Kasumi-1 (cell line): ENCODE results near the gene DDX24.
A peak's percentile ranks its signal among the peaks of the same experiment; 100 is the strongest.

Source experiments
- DNase-seq, 2 experiments: peaks; one replicate each; lab custom pipeline; 2025; lab: John Stamatoyannopoulos, UW

The DDX24 gene

DNA sequence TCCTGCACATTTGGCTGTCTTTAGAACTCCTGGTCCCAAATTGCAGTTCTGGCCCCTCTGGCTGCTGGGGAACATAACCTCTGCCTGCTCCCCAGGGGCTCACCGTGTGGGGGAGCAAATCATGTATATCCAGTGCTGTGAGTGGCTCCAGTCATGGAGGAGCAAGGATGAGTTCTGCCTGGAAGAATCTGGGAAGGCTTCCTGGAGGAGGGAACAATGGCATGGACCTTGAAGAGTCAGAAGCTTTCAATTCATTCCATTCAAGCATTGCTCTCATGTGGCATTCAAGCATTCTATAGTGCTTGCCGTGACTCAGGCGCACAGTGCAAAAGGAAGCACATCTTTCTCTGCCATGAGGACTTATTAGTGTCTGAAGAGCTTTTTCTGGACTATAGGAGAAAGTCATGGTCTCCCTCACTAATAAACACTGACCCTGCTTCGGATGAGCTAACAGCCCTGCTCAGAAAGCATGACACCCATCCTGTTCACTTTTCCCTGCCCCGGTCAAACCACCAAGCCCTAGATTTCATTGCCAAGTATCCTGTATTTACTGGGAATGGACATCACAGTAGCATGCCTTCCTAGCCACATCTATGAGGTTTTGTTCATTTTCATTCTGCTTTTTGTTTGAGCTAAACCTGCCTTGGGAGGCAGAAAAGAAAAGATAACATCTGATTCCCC is 33.0 kb upstream of the DDX24 start:
- DNase-seq = no peak

DNA sequence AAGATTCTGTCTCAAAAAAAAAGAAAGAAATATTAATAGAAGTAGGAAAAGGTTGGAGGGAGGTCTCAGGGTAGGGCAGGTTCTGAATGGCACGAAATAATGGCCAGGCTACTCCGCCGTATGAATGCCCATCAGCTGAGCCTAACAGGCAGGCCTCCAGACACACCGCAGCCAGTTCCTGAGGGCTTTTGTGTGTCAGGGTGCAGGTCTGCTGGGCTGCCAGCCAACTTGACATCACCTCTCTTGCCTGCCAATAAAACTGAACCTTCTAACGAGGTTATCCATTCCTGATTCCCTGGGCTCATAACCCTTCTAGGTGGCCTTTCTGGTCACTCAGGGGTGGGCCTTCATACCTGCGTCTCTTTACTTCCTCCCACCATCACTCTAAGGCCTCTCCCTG is 32.5 kb upstream of the DDX24 start:
- DNase-seq = no peak

DNA sequence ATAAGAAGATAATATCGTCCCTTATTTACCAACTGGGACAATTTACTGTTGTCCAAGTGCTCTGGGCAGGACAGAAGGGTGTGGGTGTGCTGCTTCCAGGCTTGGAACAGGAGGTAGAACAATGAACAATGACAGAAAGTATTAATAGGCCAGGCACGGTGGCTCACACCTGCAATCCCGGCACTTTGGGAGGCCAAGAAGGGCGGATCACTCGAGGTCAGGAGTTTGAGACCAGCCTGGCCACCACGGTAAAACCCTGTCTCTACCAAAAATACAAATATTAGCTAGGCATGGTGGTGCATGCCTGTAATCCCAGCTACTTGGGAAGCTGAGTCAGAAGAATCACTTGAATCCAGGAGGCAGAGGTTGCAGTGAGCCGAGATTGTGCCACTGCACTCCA is 32.1 kb upstream of the DDX24 start:
- no peak for DNase-seq

DNA sequence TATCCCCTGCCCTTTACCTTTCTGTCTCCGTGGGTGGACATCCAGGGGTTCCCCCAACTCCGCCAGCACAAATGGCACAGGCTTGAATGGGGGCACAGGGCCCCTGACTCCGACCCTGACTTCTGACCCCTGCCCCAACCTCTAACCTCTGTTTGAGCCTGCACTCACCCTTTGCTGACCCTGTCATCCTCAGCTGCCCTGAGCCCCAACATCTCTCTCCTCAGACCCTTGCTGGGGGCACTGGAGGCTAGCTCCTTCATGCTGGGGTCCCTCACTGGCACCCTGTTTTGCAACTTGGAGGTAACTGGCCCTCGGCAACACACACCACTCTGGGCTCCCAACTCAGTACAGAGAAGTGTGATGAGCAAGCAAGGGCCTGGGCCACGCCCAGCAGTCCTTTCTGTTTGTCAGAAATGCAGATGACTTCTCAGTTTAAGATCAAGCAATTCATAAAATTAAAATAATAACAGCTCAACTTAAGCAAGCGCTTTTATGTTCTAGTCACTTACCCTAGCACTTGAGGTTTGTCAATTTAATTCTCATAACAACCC is 31.6 kb upstream of the DDX24 start:
- DNase-seq = no peak

DNA sequence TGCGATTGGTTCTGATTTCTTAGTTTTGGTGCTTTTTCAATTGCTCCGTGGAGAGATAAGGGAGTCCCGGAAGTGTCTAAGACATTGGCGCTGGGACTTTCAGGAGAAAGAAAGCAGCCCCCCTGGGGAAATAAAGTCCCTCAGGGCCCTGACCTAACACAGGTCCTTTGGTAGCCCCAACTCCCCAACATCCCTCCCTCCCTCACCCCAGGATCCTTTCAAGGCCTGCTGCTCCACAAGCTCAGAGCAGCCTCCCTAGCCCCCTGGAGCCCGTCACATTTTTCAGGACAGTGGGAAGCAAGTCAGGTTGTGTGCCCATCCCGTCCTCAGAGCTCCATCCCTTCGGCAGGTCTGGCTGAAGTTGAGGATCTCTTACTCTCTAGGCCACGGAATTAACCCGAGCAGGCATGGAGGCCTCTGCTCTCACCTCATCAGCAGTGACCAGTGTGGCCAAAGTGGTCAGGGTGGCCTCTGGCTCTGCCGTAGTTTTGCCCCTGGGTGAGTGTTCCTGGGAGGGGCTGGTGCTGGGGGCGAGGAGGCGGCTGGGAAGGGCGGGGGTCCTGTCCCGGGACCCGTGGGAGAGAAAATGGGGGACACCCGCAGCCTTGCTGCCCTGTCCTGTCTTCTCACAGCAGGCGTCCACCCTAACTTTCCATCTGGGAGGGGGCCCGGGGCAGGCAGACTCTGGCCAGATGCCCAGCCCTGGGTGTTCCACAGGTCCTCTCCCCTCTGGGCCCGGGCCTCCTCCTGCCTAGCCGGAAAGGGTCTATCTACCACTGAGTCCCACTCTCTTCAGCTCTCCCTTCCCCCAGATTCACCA is 30.5 kb upstream of the DDX24 start:
- DNase-seq = no peak

DNA sequence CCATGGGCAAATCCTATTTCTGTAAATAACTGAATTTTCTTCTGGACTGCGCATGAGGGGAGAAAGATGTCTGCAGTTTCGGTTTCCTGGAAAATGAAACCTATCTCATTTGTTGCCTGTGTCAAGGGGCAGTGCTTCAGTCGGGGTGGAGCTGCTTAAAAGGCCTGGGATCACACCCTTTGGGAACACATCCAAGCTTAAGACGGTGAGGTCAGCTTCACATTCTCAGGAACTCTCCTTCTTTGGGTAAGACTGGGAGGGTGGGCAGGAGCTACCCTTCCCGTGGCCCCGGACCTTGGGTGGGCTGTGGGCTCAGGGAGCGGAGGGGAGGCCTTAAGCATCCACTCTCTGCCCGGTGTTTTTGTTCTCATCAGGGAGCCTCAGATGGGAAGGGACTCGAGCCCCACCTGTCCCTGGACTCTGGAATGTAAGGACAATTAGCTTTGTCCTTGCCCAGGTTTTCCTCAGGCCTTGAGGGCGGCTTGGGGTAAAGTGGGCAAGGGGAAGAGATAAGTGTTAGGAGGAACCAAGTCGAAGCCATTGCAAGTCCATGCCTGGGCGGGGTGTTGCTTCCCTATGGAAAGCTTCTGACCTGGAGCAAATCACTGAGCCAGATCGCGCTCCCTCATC is 29.7 kb upstream of the DDX24 start, which contains the start of gene IFI27:
Gene IFI27 (plus strand): TSS at position 185 of the 630 bp plus-strand sequence.
- no peak for DNase-seq

DNA sequence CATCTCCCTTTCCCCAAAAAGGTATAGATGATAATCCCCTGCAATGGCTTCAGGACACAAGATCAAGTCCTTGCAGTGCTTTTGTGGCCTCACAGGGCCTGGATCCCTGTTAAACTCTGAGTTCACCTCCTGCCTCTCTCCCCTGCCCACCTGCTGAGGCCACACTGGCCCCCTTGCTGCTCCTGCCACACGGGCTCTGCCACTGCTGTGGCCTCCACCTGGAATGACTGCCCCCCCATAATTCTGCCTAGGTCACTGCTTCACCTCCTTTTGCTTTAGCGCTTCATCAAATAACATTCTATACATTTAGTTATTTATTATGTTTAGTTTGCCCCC is 28.9 kb upstream of the DDX24 start:
- DNase-seq = no peak

DNA sequence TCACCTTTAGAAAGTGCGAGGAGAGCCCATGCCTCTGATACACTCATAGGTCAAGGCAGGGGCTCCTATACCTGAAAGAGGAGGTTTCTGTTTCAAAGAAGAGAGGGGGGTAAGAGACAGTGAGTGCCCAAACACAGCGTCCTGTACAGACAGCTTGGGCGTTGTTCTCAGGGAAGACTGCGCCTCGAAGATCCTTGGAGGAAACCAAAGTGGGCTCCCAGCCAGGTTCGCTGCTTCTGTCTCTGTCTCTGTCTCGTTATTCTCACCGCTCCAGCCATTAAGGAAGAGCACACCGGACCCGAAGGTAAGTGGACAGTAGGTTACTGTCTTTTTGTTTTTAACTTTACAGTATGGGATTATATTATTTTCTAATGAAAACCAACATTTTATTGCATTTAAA is 23.7 kb upstream of the DDX24 start:
- DNase-seq = no peak

DNA sequence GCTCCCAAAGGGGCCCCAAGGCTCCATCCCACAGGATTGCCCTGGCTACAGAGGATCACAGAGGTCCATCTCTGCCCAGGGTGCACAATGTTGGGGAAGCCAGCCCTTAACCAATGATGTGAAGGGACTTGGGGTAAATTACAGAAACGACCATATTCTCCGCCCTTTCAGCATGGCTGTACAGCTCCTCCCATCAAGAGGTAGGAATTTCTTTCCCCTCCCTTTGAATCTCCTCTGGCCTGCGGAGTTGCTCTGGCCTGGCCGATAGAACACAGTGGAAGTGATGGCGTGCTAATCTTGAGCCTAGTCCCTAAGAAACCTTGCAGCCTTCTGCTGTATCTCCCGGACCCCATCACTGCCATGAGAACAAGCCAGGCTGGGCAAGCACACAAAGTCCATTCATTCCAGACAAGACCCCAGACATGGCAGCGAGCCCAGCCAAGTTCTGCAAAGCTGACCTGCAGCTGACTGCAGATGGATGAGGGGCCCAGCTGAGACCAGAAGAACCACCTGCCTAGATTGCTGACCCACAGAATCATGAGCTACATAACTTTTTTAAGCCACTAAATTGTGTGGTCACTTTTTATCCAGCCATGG is 22.6 kb upstream of the DDX24 start:
- DNase-seq = no peak

DNA sequence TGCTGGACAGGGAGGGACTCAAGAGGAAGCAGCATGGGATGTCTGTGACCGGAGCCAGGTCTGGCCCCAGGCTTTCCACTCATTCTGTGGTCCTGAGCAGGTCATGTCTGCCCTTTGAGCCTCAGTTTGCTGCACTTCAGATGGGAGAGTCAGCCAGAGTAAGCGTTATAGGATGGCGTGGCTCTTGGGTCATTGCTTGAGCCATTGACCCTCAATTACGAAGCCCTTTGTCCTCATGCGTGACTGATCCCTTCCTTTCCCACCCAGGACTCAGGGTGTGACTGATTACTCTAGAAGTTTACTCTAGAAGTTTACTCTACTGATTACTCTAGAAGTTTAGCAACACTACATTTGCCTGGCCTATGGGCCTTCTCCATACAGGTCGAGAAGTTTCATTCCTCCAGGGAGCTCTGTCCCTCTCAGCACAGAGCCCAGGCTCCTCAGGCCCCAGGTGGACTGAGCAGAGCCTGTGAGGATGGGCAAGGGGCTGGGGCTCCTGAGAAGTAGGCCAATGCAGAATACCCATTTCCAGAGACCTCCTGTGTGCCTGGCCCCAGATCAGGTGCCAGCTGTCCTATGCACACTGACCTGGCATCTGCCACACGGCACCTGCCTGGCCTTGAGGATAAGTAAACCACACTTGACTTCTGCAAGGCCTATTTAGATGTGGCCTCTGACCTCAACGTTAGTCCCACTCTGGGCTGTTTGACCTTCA is 21.9 kb upstream of the DDX24 start:
- DNase-seq = no peak

DNA sequence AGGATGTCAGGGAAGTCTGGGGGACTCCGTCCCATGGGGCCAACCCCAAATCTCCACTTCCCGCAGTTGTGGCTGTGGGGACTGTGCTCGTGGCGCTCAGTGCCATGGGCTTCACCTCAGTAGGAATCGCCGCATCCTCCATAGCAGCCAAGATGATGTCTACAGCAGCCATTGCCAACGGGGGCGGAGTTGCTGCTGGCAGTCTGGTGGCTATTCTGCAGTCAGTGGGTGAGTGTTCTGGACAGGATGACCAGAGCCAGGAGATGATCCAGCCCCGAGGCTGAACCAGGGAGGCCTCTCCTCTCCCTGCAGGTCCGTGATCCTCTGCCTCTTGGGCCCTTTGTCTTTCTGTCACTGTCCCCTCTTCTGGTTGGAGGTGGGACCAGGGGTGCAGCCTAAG is 20.7 kb upstream of the DDX24 start:
- DNase-seq = no peak

DNA sequence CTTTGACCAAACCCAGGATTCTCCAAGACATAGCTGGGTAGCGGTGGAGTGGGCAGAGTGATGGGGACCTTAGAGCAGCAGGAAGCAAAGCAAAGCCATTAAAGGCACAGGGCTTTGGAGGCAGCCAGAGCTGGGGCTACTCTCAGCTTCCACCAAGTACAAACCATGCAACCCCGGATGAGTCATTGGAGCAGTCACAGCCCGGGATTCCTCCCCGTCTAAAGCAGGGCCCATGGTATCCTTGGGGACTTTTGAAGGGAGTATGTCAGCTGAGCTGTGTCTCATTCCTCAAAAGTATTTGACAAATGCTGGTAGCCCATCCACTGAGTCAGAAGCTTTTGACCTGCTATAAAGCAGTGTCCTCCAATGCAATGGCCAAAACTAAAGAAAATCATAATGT is 19.8 kb upstream of the DDX24 start:
- no peak for DNase-seq

DNA sequence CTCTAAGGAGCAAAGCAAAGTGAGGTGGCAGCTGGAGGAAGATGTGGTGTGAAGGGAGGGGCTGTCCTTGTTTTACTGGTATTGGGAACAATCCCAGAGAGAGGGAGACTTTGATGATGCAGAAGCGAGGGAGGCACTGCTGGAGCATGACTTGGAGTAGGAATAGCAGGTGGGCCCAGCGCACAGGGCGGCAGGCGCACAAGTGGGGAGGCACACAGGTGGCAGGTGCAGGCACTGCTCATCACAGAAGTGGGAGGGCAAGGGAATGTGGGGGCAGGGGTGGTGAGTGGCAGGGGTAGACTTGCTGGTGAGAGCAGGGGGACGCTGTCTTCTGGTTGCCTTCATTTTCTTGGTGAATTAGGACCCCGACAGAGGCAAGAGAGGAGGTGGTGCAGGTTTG is 18.0 kb upstream of the DDX24 start:
- DNase-seq = no peak

DNA sequence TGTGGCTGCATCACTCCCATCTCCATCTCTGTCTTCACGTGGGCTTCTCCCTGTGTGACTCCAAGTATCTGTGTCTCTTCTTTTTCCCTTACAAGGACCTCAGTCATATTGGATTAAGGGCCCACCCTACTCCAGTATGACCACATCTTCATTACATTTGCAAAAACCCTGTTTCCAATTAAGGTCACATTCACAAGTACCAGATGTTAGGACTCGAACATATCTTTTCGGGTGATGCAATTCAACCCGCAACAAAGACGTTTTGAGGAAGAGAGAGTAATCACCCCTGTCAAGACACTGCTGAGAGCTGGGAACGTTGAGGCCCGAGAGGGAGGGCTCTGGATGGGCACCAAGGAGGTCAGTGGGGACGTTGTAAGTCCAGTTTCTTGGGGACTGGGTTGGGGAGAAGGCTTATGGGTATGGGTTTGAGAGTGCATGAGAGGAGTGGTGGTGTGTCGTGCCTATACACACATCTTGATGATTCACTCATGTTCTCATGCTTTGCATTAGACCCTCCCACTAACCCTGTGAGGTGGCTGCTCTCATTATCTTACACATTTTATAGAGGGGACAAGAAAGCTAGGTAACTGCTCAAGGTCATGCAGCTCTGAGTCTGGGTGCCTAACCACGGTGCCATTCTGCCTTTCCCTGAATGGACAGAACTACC is 17.5 kb upstream of the DDX24 start:
- no peak for DNase-seq

DNA sequence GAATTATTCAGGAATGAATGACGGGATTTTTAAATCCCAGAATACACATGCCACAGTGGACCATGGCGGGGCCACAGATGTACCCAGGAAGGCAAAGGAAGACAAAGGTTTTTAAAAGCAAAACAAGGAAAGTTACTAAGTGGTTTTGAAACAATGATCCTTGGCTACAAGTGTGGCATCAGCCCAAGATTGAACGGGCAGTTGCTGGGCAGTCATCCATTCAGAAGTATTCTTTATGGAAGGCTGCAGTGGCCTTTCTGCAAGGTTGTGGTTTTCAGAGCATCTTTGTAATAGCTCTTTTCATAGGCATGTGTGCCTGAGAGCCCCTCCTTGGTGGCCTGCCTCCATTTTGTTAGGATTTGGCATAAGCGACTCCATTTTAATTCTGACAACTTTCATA is 16.1 kb upstream of the DDX24 start:
- no peak for DNase-seq

DNA sequence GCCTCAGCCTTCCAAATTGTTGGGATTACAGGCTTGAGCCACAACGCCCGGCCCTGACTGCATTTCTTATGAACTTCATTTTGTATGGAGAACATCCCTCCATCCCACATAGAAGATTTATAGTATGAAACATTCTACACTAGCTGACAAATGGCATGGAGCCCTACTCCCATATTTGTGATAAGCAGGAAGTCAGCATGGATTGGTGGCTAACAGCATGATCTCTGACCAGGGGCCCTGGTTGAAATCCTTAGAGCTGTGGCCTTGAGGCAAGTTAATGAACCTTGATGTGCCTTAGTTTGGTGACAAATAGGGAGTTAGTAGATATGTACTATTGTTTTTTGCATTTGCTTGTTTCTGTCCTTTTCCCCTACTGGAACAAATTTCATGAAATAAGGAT is 12.4 kb upstream of the DDX24 start:
- DNase-seq = no peak

DNA sequence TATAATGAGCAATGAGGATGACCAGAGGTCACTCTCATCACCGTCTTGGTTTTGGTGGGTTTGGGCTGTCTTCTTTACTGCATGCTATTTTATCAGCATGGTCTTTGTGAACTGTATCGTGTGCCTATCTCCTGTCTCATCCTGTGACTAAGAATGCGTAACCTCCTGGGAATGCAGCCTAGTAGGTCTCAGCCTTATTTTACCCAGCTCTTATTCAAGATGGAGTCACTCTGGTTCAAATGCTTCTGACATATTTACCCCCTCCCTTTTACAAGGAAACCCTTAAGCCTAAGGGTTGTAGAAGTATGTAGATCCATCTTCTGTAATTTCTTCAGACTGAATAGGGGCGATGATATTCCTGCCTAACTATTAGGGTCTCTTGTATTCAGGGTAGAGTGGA is 8.5 kb upstream of the DDX24 start:
- DNase-seq = no peak

DNA sequence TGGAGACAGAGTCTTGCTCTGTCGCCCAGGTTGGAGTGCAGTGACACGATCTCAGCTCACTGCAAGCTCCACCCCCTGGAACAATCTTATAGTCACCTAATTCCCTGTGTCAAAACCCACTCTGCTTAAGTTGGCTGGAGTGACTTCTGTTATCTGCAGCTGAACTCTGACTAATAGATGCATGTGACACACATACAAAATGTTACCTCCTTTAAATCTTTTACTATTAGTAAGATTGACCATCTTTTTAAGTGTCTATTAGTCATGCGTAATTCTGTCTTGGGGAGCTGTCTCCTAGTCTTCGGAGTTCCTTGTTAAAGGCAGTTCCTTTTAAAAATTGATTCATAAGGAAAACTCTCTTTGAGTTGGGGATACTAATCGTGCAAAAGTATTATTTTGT is 7.5 kb upstream of the DDX24 start:
- DNase-seq = no peak

DNA sequence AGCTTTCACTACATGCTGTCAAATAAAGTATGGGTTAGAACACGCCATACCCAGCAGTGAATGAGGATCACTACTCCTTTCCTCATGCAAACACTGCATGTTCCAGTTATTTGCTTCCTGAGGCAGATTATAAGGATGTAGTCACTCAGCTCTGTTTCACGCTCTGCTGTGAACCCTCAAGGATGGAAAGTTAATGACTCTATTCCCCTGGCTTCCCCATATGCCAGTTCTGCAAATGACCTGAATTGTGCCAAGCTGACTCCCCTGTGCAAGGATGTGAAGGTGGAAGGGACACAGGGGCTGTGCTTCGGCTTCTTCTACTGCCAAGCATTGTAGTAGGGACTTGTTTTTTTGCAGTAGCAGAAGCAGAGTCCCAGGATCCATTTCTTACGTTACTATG is 6.9 kb upstream of the DDX24 start:
- DNase-seq = no peak

DNA sequence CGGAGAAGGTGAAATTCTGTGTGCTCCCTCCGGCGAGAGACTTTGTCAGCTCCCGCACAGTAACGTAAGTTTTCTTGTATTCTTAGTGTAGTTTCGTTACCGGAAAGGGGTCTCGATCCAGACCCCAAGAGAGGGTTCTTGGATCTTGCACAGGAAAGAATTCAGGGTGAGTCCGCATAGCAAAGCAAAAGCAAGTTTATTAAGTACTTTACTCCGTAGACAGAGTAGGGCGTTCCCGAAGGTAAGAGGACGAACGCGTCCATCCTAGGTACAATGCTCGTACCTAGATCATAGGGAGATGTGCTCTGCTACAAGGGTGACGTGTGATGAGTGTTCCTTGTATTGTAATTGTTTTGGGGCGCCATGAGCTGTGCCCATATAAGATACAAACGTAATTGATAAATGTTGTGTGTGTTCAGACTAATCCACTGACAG is 401 bp upstream of the DDX24 start:
- DNase-seq = peak in 1 of 2 experiments; percentile 58

DNA sequence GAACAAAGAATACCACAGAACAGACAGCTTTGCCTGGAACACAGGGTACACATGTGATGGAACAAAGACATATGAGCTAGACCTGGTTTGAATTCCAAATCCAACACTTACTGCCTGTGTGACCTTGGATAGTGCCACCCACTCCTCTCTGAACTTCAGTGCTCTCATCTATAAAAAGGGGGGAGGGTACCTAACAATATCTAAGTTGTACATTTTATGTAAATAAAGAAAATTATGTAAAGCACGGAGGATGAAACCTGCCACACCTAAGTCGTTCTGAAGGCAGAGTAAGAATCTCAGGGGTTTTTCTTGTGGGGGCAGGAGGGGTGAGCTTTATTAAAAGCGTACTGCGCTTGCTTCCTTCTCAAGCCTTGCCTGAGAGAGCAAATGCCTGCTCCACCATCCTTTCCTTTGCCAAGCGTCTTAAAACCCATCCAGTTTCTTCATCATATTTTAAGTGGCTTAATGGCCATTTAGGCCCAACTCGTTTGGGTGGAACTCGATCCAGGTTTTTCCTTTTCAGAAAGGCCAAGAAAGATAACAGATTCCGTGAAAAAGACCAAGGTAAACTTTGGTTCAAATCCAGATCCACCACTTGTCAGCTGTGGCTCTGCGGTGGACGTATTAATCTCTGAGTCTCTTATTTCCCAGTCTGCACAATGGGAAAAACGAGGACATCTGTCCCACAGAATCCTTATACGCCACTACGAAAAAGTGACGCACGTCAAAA is 946 bp downstream of the DDX24 start:
- peak in 1 of 2 experiments; percentile 16 for DNase-seq
